Astrocyte (in vitro differentiated cells and primary cell): ENCODE measurements around the gene EYS.

Experiments
- EZH2 ChIP-seq: IDR thresholded peaks from 2 replicates; pipeline ENCODE4 v1.6.1; 2012; ENCODE audit warnings: mild to moderate bottlenecking, low read length, inconsistent platforms; ENCODE audit not compliant: insufficient read depth
- TF ChIP-seq, protein P1 (sequence below): IDR thresholded peaks from 2 replicates; pipeline ENCODE4 v1.5.1; 2011; ENCODE audit warnings: low read depth, mild to moderate bottlenecking, inconsistent platforms, low read length, moderate library complexity; ENCODE audit not compliant: insufficient read depth

DNA sequence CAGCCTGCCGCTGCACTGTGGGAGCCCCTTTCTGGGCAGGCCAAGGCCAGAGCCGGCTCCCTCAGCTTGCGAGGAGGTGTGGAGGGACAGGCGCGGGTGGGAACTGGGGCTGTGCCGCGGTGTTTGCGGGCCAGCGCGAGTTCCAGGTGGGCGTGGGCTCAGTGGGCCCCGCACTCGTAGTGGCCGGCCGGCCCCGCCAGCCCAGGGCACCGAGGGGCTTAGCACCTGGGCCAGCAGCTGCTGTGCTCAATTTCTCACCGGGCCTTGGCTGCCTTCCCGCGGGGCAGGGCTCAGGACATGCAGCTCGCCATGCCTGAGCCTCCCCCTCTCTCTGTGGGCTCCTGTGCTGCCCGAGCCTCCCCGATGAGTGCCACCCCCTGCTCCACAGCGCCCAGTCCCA is 1683.3 kb downstream of the EYS start:
- TF ChIP-seq, protein P1, sequence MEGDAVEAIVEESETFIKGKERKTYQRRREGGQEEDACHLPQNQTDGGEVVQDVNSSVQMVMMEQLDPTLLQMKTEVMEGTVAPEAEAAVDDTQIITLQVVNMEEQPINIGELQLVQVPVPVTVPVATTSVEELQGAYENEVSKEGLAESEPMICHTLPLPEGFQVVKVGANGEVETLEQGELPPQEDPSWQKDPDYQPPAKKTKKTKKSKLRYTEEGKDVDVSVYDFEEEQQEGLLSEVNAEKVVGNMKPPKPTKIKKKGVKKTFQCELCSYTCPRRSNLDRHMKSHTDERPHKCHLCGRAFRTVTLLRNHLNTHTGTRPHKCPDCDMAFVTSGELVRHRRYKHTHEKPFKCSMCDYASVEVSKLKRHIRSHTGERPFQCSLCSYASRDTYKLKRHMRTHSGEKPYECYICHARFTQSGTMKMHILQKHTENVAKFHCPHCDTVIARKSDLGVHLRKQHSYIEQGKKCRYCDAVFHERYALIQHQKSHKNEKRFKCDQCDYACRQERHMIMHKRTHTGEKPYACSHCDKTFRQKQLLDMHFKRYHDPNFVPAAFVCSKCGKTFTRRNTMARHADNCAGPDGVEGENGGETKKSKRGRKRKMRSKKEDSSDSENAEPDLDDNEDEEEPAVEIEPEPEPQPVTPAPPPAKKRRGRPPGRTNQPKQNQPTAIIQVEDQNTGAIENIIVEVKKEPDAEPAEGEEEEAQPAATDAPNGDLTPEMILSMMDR, result no peak
- TF ChIP-seq EZH2, result no peak
